GM23338 (cell line): ENCODE measurements around the gene RALGPS1. TPM values are rescaled to one million over a fixed set of nuclear protein-coding genes. Genes with fewer than 3 reads are reported as not detected.

Experiments used
- ATAC-seq: fragments of 200-7000 bp; cut with Tn5 transposase; 3 replicates; pipeline ENCODE4 v1.9.1; 2020
- DNase-seq: peaks from one replicate; pipeline ENCODE4 v3.0.0-alpha.2; 2015; ENCODE audit warnings: low spot score
- H2AFZ ChIP-seq: fragments of 200-600 bp; sonication (generic); 2 replicates; pipeline ENCODE4 v1.8.0; 2016; ENCODE audit warnings: antibody characterized with exemption, mild to moderate bottlenecking, moderate library complexity
- H3F3A ChIP-seq: fragments of 200-600 bp; sonication (generic); replicated peaks from 2 replicates; pipeline ENCODE4 v1.8.0; 2017; ENCODE audit warnings: antibody characterized with exemption, mixed run types, low read depth
- H3K27ac ChIP-seq: fragments of 200-600 bp; sonication (generic); 2 replicates; pipeline ENCODE4 v1.6.1; 2016; ENCODE audit warnings: low read depth
- H3K27me3 ChIP-seq: fragments of 200-600 bp; sonication (generic); 2 replicates; pipeline ENCODE4 v1.8.0; 2016; ENCODE audit warnings: mild to moderate bottlenecking, mixed run types, moderate library complexity; ENCODE audit not compliant: insufficient read depth
- H3K36me3 ChIP-seq: fragments of 200-600 bp; sonication (generic); 2 replicates; pipeline ENCODE4 v1.8.0; 2016; ENCODE audit warnings: mild to moderate bottlenecking; ENCODE audit not compliant: insufficient read depth
- H3K4me1 ChIP-seq: fragments of 200-600 bp; sonication (generic); 2 replicates; pipeline ENCODE4 v1.8.0; 2016; ENCODE audit warnings: mild to moderate bottlenecking, moderate library complexity; ENCODE audit not compliant: insufficient read depth
- H3K4me2 ChIP-seq: fragments of 200-600 bp; sonication (generic); 2 replicates; pipeline ENCODE4 v1.7.1; 2017; ENCODE audit warnings: mixed run types
- H3K4me3 ChIP-seq: fragments of 200-600 bp; sonication (generic); 2 replicates; pipeline ENCODE4 v1.6.1; 2016; ENCODE audit warnings: mixed run types
- H3K79me2 ChIP-seq: fragments of 200-600 bp; sonication (generic); replicated peaks from 2 replicates; pipeline ENCODE4 v1.8.0; 2017; ENCODE audit warnings: mild to moderate bottlenecking; ENCODE audit not compliant: insufficient read depth
- H3K9me2 ChIP-seq: fragments of 200-600 bp; sonication (generic); 2 replicates; pipeline ENCODE4 v1.8.0; 2017; ENCODE audit not compliant: insufficient read depth
- H4K20me1 ChIP-seq: fragments of 200-600 bp; sonication (generic); replicated peaks from 2 replicates; pipeline ENCODE4 v1.8.0; 2017; ENCODE audit warnings: mild to moderate bottlenecking; ENCODE audit not compliant: insufficient read depth
- H3K27ac Mint-ChIP-seq: 2 replicates; pipeline ENCODE4 v1.8.0; 2020; ENCODE audit warnings: inconsistent platforms, mild to moderate bottlenecking, moderate library complexity, mixed read lengths
- H3K27me3 Mint-ChIP-seq: 3 replicates; pipeline ENCODE4 v1.8.0; 2022; ENCODE audit warnings: low read depth, mild to moderate bottlenecking, moderate library complexity, mixed read lengths, inconsistent platforms; ENCODE audit not compliant: insufficient read depth, poor library complexity
- H3K36me3 Mint-ChIP-seq: 3 replicates; pipeline ENCODE4 v1.8.0; 2021; ENCODE audit warnings: low read depth, mild to moderate bottlenecking, inconsistent platforms, moderate library complexity, mixed read lengths
- H3K4me1 Mint-ChIP-seq: 3 replicates; pipeline ENCODE4 v1.8.0; 2020; ENCODE audit warnings: mild to moderate bottlenecking, inconsistent platforms, mixed read lengths
- H3K4me3 Mint-ChIP-seq: 3 replicates; pipeline ENCODE4 v1.8.0; 2021; ENCODE audit warnings: moderate library complexity, mild to moderate bottlenecking, inconsistent platforms, mixed read lengths
- H3K9me3 Mint-ChIP-seq: 3 replicates; pipeline ENCODE4 v1.8.0; 2020; ENCODE audit warnings: moderate library complexity, mild to moderate bottlenecking, inconsistent platforms, mixed read lengths
- EZH2phosphoT487 ChIP-seq: fragments of 200-600 bp; sonication (generic); IDR thresholded peaks from one replicate; pipeline ENCODE4 v1.8.1; 2018; ENCODE audit warnings: antibody characterized with exemption; ENCODE audit not compliant: unreplicated experiment
- POLR2AphosphoS5 ChIP-seq: IDR thresholded peaks from 2 replicates; pipeline ENCODE4 v1.6.1; 2016; ENCODE audit warnings: antibody characterized with exemption, low read depth
- STAT1 ChIP-seq: IDR thresholded peaks from one replicate; pipeline ENCODE4 v1.6.1; 2016; ENCODE audit warnings: antibody characterized with exemption; ENCODE audit not compliant: unreplicated experiment
- ZNF462 ChIP-seq: fragments of 250-450 bp; sonication (Bioruptor Pico); IDR thresholded peaks from 2 replicates; pipeline ENCODE4 v1.5.0; 2020; ENCODE audit warnings: mild to moderate bottlenecking, moderate library complexity
- polyA plus RNA-seq: library from polyadenylated mRNA; unstranded; fragments of >200 nt; fragmentation: Nextera tagmentation; extraction: Ambion mirVana; gene quantifications from 2 replicates; pipeline ENCODE4 v1.2.1, GENCODE V29; 2016
- total RNA-seq: library from RNA; depleted of rRNA; stranded (reverse); fragments of >200 nt; shearing (Covaris generic); gene quantifications from 2 replicates; pipeline ENCODE4 v1.2.3, GENCODE V29; 2014

The RALGPS1 gene
- total and polyA plus RNA-seq, 2 experiments from 2014 or later, result 18.2 to 57.1 TPM

DNA sequence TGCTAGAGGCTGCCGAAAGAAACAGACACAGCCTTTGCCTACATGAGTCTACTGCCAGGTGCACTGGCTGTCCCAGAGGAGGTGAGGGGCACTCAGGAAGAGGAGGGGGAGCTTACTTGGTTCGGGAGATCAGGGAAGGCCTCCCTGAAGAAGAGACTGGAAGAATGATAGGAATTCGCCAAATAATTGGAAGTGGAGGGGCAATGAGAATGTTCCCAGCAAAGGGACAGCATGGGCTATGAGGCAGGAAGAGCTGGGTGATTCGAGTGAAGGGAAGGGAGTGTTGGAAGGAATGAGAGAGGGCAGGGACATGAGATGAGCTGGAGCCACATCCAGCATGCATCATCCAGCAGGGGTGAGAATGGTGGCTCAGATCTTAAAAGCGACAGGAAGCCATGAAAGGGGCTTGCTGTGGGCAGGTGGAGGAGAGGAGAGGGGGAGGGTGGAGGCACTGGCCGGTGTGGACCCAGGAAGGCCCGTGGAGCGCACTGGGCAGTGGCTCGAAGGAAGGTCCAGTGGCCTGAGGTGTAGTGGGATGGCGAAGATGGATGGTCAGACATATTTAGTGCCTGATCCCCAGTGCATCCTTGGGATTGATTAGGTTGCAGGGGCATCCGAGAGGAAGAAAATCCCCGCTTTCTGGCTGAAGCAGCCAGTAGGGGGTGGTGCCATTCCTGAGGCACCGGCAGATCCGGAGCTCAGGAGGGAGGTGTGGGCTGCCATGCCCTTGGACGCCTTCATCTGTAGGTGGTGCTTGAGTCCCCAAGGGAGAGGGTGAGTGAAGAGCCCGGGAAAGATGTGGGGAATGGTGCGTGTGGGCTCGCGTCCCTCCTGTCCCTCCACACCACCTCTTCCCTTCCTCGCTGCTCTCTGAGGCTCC lies 296.5 kb downstream of the RALGPS1 start (continued):
- 0 out of 2 replicates have a peak, but pooled peaks have one; percentile 29 for TF ChIP-seq ZNF462 (CRISPR knock-in tag)
- no peak for TF ChIP-seq EZH2phosphoT487
- no peak for TF ChIP-seq STAT1
- no peak for TF ChIP-seq POLR2AphosphoS5

DNA sequence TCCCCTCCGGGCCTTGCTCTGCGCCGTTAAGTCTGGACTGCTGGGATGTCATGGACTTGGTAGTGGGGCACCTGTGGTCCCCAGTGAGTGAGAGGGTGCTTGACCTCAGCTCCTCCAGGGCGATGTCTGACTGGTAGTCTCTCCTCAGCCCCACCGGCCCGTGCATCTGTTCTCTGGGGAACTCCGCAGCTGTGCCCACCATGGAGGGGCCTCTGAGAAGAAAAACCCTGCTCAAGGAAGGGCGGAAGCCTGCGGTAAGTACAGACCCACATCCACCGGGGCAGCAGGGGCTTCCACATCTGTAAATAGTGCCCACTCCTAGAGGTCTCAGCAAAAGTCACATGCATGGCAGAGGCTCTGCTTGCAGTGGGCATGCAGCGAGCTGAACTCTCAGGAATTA lies 297.4 kb downstream of the RALGPS1 start:
- peaks cover 7% of the 10 kb centered on the region for H3K27me3 Mint-ChIP-seq
- ATAC-seq, result no peak
- H3K4me3 Mint-ChIP-seq, result no peak overlapping the region

More for the DNA sequence above, 297.4 kb downstream of the RALGPS1 start:
- H3K27me3 ChIP-seq, result no peaks in the 10 kb centered on the region
- no peaks in the 10 kb centered on the region for H3K36me3 ChIP-seq
- DNase-seq, result no peak
- no peak for TF ChIP-seq EZH2phosphoT487
- H3K27ac ChIP-seq, result no peak overlapping the region
- no peaks in the 10 kb centered on the region for H4K20me1 ChIP-seq
- no peaks in the 10 kb centered on the region for H3K9me2 ChIP-seq
- peaks cover 30% of the 10 kb centered on the region for H3K4me1 Mint-ChIP-seq
- H3K9me3 Mint-ChIP-seq, result no peaks in the 10 kb centered on the region
- peaks cover 8% of the 10 kb centered on the region for H3K4me1 ChIP-seq
- H3K27ac Mint-ChIP-seq, result no peak overlapping the region
- no peaks in the 10 kb centered on the region for H3K36me3 Mint-ChIP-seq
- no peak overlapping the region for H3K4me3 ChIP-seq
- H3K79me2 ChIP-seq, result no peaks in the 10 kb centered on the region
- no peaks in the 10 kb centered on the region for H3F3A ChIP-seq
- no peak overlapping the region for H2AFZ ChIP-seq
- H3K4me2 ChIP-seq, result no peak overlapping the region
